Suprapubic skin (tissue), 3 donors: ENCODE measurements around the gene RBMS3.

ENCODE experiments used
- EP300 ChIP-seq: sonication (generic); formaldehyde crosslinking; IDR thresholded peaks from one replicate; pipeline ENCODE4 v1.6.1; 2017; ENCODE audit warnings: antibody characterized with exemption
- POLR2A ChIP-seq, 2 donors: fragments of 450-650 bp; IDR thresholded peaks; one replicate each; pipeline ENCODE4 v1.6.1; 2017; ENCODE audit warnings: antibody characterized with exemption in 2 of 2, mild to moderate bottlenecking in 2 of 2, moderate library complexity in 2 of 2
- TF ChIP-seq, protein P1 (sequence below), 2 donors: fragments of 200-600 bp in 1 of 2; fragments of 450-650 bp in 1 of 2; sonication (generic) in 1 of 2; IDR thresholded peaks; one replicate each; pipeline ENCODE4 v1.5.1; 2016 to 2019; ENCODE audit warnings: antibody characterized with exemption in 2 of 2, mild to moderate bottlenecking in 1 of 2, moderate library complexity in 1 of 2

DNA sequence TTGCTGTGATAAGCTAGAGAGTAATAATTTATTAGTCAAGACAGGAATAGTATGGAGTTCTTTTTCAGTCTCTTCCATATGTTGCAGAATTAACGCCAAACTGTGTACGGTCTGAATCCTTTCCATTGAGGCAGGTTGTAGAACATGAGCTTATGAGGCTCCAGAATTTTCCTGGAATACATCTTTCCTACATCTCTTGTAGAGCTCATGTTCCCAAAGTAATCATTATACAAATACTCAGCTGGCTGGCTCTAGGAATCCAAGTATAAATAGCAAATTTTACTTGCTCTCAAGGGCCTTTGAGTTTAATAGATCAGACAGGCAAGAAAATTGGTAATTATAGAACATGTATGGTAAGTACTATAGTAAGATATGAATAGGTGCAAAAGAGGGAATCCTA is 419.4 kb downstream of the RBMS3 start:
- TF ChIP-seq, protein P1, sequence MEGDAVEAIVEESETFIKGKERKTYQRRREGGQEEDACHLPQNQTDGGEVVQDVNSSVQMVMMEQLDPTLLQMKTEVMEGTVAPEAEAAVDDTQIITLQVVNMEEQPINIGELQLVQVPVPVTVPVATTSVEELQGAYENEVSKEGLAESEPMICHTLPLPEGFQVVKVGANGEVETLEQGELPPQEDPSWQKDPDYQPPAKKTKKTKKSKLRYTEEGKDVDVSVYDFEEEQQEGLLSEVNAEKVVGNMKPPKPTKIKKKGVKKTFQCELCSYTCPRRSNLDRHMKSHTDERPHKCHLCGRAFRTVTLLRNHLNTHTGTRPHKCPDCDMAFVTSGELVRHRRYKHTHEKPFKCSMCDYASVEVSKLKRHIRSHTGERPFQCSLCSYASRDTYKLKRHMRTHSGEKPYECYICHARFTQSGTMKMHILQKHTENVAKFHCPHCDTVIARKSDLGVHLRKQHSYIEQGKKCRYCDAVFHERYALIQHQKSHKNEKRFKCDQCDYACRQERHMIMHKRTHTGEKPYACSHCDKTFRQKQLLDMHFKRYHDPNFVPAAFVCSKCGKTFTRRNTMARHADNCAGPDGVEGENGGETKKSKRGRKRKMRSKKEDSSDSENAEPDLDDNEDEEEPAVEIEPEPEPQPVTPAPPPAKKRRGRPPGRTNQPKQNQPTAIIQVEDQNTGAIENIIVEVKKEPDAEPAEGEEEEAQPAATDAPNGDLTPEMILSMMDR (IDR thresholded peaks at IDR 0.05), result no peak
- no peak for TF ChIP-seq POLR2A (IDR thresholded peaks at IDR 0.05)
- no peak for TF ChIP-seq EP300
